Ishikawa (cell line): Measurements from ENCODE around the gene SLC35E2B.

Experiments
- EP300 ChIP-seq: IDR thresholded peaks from 2 replicates; pipeline ENCODE4 v1.6.1; 2012; ENCODE audit warnings: borderline replicate concordance
- FOXM1 ChIP-seq: IDR thresholded peaks from 2 replicates; pipeline ENCODE4 v1.6.1; 2012; ENCODE audit warnings: low read depth, borderline replicate concordance
- MAX ChIP-seq: IDR thresholded peaks from 2 replicates; pipeline ENCODE4 v1.6.1; 2012
- TCF12 ChIP-seq: IDR thresholded peaks from 2 replicates; pipeline ENCODE4 v1.6.1; 2012; ENCODE audit warnings: low read depth

GRCh38 chr1:1721201-1721600 is 28.6 kb upstream of the SLC35E2B start:
- TF ChIP-seq EP300 (no peak), FOXM1 (no peak), TCF12 (no peak), MAX (no peak)
